ENCODE measurements around the gene MAML2. TPM values are rescaled to one million over a fixed set of nuclear protein-coding genes. Genes with fewer than 3 reads are reported as not detected.

The MAML2 gene
- polyA plus RNA-seq, 3 donors = 0.57 to 7.6 (median 1.2) TPM

DNA sequence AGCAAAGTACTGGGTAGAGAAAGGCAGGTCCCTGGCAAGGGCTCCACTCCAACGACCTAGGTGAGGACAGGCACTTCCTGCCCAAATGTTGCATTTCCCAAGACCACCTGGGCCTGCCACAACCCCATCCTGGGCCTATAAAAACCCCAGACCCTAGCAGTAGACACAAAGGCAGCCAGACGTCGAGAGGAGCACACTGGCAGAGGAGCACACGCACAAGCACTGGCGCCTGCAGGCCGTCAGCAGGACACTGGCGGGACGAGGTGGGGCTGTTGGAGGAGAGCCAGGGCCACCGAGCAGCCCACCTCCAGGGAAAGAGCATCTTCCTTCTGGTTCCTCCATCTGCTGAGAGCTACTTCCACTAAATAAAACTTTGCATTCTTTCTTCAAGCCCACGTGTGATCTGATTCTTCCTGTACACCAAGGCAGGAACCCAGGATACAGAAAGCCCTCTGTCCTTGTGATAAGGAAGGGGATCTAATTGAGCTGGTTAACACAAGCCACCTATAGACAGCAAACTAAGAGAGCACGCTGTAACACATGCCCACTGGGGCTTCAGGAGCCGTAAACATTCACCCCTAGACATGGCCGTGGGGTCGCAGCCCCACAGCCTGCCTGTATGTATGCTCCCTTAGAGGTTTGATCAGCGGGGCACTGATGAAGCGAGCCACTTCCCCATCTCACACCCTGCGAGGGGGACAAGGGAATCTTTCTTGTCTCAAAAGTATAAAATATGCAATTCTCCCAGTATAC is 329.4 kb downstream of the MAML2 start:
- Histone ChIP-seq H3K4me1 (ENCODE audit: control insufficient read depth in 1 of 2, insufficient read depth in 2 of 2, low read length in 2 of 2) (peaks cover 3 to 5% of the 10 kb centered on the region in 2 donors), H3K36me3 (replicated peaks in 1 of 2; ENCODE audit: control insufficient read depth in 1 of 2, insufficient read depth in 2 of 2, low read length in 2 of 2) (no peaks in the 10 kb centered on the region), H3K9ac (ENCODE audit: insufficient read depth, low read length, poor library complexity, severe bottlenecking) (no peak overlapping the region), H3K27ac (ENCODE audit: low read depth in 1 of 2, low read length in 2 of 2) (no peak overlapping the region), H3K79me2 (ENCODE audit: insufficient read depth, low read length) (no peaks in the 10 kb centered on the region), H3K9me3 (replicated peaks in 1 of 2; ENCODE audit: control insufficient read depth in 1 of 2, insufficient read depth in 1 of 2, low read length in 2 of 2) (no peaks in the 10 kb centered on the region), H2AFZ (ENCODE audit: insufficient read depth, low read depth, low read length, poor library complexity, severe bottlenecking) (no peak overlapping the region), H4K20me1 (ENCODE audit: insufficient read depth, low read length) (peaks cover 24% of the 10 kb centered on the region), H3K27me3 (ENCODE audit: control insufficient read depth in 2 of 2, insufficient read depth in 2 of 2, low read length in 2 of 2) (no peaks in the 10 kb centered on the region), H3K4me2 (replicated peaks; ENCODE audit: extremely low read depth, low read length, poor library complexity, severe bottlenecking) (no peak overlapping the region), H3K4me3 (replicated peaks in 1 of 3; ENCODE audit: low read depth in 2 of 3, low read length in 3 of 3) (no peak overlapping the region)
- H3K4me1 Mint-ChIP-seq = peaks cover 19% of the 10 kb centered on the region
- H3K36me3 Mint-ChIP-seq = no peaks in the 10 kb centered on the region
- 66% methylated on average over 13 of the region's 17 CpGs for WGBS (ENCODE audit: insufficient coverage)
- no peak for DNase-seq
- peak overlapping the region in 5 of 7 donors; percentile 5 to 79 (median 39) for H3K27ac Mint-ChIP-seq
- peaks cover 0 to 7% (median 1%) of the 10 kb centered on the region in 3 donors for H3K27me3 Mint-ChIP-seq (ENCODE audit: low read depth in 3 of 3)
- TF ChIP-seq, protein P1, sequence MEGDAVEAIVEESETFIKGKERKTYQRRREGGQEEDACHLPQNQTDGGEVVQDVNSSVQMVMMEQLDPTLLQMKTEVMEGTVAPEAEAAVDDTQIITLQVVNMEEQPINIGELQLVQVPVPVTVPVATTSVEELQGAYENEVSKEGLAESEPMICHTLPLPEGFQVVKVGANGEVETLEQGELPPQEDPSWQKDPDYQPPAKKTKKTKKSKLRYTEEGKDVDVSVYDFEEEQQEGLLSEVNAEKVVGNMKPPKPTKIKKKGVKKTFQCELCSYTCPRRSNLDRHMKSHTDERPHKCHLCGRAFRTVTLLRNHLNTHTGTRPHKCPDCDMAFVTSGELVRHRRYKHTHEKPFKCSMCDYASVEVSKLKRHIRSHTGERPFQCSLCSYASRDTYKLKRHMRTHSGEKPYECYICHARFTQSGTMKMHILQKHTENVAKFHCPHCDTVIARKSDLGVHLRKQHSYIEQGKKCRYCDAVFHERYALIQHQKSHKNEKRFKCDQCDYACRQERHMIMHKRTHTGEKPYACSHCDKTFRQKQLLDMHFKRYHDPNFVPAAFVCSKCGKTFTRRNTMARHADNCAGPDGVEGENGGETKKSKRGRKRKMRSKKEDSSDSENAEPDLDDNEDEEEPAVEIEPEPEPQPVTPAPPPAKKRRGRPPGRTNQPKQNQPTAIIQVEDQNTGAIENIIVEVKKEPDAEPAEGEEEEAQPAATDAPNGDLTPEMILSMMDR (IDR thresholded peaks at IDR 0.05) = no peak
- H3K4me3 Mint-ChIP-seq = no peak overlapping the region
- intact Hi-C loops (cut with micrococcal nuclease) = no loop called here
- no peaks in the 10 kb centered on the region for H3K9me3 Mint-ChIP-seq

DNA sequence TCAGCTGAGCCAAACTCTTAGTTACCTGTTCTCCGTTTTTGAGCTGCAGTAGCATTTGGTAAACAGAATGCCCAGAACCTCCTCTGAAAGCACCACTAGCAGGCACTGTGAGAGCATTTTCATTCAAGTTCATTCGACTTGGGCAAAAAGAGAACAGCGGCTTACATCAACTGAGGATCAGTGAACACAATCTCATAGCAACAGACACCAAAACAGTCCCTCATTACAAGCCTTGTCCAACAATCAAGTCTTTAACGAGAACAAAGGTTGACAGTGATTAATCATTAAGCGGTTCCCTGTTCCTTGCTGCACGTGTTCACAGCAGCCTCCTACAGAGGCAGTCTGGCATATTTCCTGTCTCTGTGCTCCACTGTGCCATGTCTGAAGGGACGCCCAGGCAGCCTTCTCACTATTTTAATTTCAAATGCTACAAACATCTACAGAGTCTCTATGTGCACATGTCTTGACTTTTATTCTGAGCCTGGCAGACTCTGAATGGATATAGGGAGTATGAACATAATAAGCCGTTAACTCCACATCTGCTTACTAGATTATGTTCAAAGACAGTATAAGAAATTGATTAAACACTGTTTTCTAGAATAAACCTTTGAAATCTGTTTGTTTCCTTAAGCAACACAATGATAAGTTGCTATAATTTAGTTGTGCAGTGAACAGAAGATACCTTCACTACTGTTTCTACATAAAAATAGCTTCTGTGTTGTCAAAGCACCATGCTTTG is 330.7 kb downstream of the MAML2 start:
- no peak overlapping the region for H3K27ac ChIP-seq (ENCODE audit: low read depth in 1 of 2, low read length in 2 of 2)
- H3K79me2 ChIP-seq (ENCODE audit: insufficient read depth, low read length) = no peaks in the 10 kb centered on the region
- H3K4me3 ChIP-seq (replicated peaks in 1 of 3; ENCODE audit: low read depth in 2 of 3, low read length in 3 of 3) = no peak overlapping the region
- no peaks in the 10 kb centered on the region for H3K36me3 ChIP-seq (replicated peaks in 1 of 2; ENCODE audit: control insufficient read depth in 1 of 2, insufficient read depth in 2 of 2, low read length in 2 of 2)
- no peak overlapping the region for H3K4me2 ChIP-seq (replicated peaks; ENCODE audit: extremely low read depth, low read length, poor library complexity, severe bottlenecking)
- peak; percentile 12 to 42 (median 35) for DNase-seq
- H2AFZ ChIP-seq (ENCODE audit: insufficient read depth, low read depth, low read length, poor library complexity, severe bottlenecking) = no peak overlapping the region
- peaks cover 3 to 5% of the 10 kb centered on the region in 2 donors for H3K4me1 ChIP-seq (ENCODE audit: control insufficient read depth in 1 of 2, insufficient read depth in 2 of 2, low read length in 2 of 2)
- Mint-ChIP-seq H3K4me3 (no peak overlapping the region), H3K27me3 (ENCODE audit: low read depth in 3 of 3) (peaks cover 0 to 7% (median 1%) of the 10 kb centered on the region in 3 donors), H3K36me3 (no peaks in the 10 kb centered on the region), H3K4me1 (peaks cover 19% of the 10 kb centered on the region), H3K27ac (no peak overlapping the region), H3K9me3 (no peaks in the 10 kb centered on the region)
- H3K9ac ChIP-seq (ENCODE audit: insufficient read depth, low read length, poor library complexity, severe bottlenecking) = no peak overlapping the region
- intact Hi-C loops (cut with micrococcal nuclease) = no loop called here
- peaks cover 24% of the 10 kb centered on the region for H4K20me1 ChIP-seq (ENCODE audit: insufficient read depth, low read length)
- whole genome bisulfite sequencing (ENCODE audit: insufficient coverage) = 7% methylated on average over 6 of the region's 8 CpGs
- H3K27me3 ChIP-seq (ENCODE audit: control insufficient read depth in 2 of 2, insufficient read depth in 2 of 2, low read length in 2 of 2) = no peaks in the 10 kb centered on the region
- TF ChIP-seq, protein P1 (IDR thresholded peaks at IDR 0.05) = no peak
- H3K9me3 ChIP-seq (replicated peaks in 1 of 2; ENCODE audit: control insufficient read depth in 1 of 2, insufficient read depth in 1 of 2, low read length in 2 of 2) = no peaks in the 10 kb centered on the region
